ENCODE results near the gene ERC2.
"Not testable (repeated sequence)": the region's sequence is repeated elsewhere in the genome, so short reads cannot be mapped to it uniquely, and the experiment has no call there.

ERC2 gene

GRCh38 chr3:55880357-55880756, 587.9 kb downstream of the ERC2 start:
- no peak for DNase-seq (ENCODE audit: low read depth)

GRCh38 chr3:55879901-55880331, 588.4 kb downstream of the ERC2 start:
- DNase-seq (ENCODE audit: low read depth), result no peak

- DNase-seq (ENCODE audit: low read depth), result no peak
Measured at GRCh38 chr3:55877703-55878102, 590.6 kb downstream of the ERC2 start.

GRCh38 chr3:55876560-55876959, 591.7 kb downstream of the ERC2 start:
- DNase-seq (ENCODE audit: low read depth), result no peak

- no peak for DNase-seq (ENCODE audit: low read depth)
Measured at GRCh38 chr3:55875113-55875512, 593.2 kb downstream of the ERC2 start.

- no peak for DNase-seq (ENCODE audit: low read depth)
Measured at GRCh38 chr3:55873523-55874254, 594.6 kb downstream of the ERC2 start.

- DNase-seq (ENCODE audit: low read depth), result no peak
Measured at GRCh38 chr3:55870594-55870993, 597.7 kb downstream of the ERC2 start.

GRCh38 chr3:55868347-55868746, 599.9 kb downstream of the ERC2 start:
- DNase-seq (ENCODE audit: low read depth), result no peak

GRCh38 chr3:55863028-55863427, 605.2 kb downstream of the ERC2 start:
- DNase-seq (ENCODE audit: low read depth), result no peak

- no peak for DNase-seq (ENCODE audit: low read depth)
Measured at GRCh38 chr3:55860049-55860721, 608.1 kb downstream of the ERC2 start.

- no peak for DNase-seq (ENCODE audit: low read depth)
Measured at GRCh38 chr3:55859305-55859704, 609.0 kb downstream of the ERC2 start.

GRCh38 chr3:55858727-55859126, 609.5 kb downstream of the ERC2 start:
- no peak for DNase-seq (ENCODE audit: low read depth)

- DNase-seq (ENCODE audit: low read depth), result no peak
Measured at GRCh38 chr3:55858302-55858701, 610.0 kb downstream of the ERC2 start.

GRCh38 chr3:55857633-55858032, 610.6 kb downstream of the ERC2 start:
- no peak for DNase-seq (ENCODE audit: low read depth)

- DNase-seq (ENCODE audit: low read depth), result no peak
Measured at GRCh38 chr3:55855311-55855710, 613.0 kb downstream of the ERC2 start.

GRCh38 chr3:55854494-55854893, 613.8 kb downstream of the ERC2 start:
- DNase-seq (ENCODE audit: low read depth), result no peak

GRCh38 chr3:55852326-55852725, 615.9 kb downstream of the ERC2 start:
- DNase-seq (ENCODE audit: low read depth), result no peak

- DNase-seq (ENCODE audit: low read depth), result no peak
Measured at GRCh38 chr3:55842204-55842603, 626.1 kb downstream of the ERC2 start.

GRCh38 chr3:55831876-55832275, 636.4 kb downstream of the ERC2 start:
- DNase-seq (ENCODE audit: low read depth), result not testable (repeated sequence)

- no peak for DNase-seq (ENCODE audit: low read depth)
Measured at GRCh38 chr3:55828712-55829111, 639.6 kb downstream of the ERC2 start.

GRCh38 chr3:55827786-55828185, 640.5 kb downstream of the ERC2 start:
- DNase-seq (ENCODE audit: low read depth), result no peak

GRCh38 chr3:55826731-55827496, 641.4 kb downstream of the ERC2 start:
- DNase-seq (ENCODE audit: low read depth), result no peak

GRCh38 chr3:55826097-55826496, 642.2 kb downstream of the ERC2 start:
- no peak for DNase-seq (ENCODE audit: low read depth)

All from CMK (cell line).